Cerebellar nuclear complex (tissue), 1 donor: Measurements from ENCODE around the gene MAST4.
"Not testable (repeated sequence)": the region's sequence is repeated elsewhere in the genome, so short reads cannot be mapped to it uniquely, and the experiment has no call there.

Experiments
- DNase-seq, 2 experiments: peaks; one replicate each; lab custom pipeline; 2025; lab: John Stamatoyannopoulos, UW

The MAST4 gene

DNA sequence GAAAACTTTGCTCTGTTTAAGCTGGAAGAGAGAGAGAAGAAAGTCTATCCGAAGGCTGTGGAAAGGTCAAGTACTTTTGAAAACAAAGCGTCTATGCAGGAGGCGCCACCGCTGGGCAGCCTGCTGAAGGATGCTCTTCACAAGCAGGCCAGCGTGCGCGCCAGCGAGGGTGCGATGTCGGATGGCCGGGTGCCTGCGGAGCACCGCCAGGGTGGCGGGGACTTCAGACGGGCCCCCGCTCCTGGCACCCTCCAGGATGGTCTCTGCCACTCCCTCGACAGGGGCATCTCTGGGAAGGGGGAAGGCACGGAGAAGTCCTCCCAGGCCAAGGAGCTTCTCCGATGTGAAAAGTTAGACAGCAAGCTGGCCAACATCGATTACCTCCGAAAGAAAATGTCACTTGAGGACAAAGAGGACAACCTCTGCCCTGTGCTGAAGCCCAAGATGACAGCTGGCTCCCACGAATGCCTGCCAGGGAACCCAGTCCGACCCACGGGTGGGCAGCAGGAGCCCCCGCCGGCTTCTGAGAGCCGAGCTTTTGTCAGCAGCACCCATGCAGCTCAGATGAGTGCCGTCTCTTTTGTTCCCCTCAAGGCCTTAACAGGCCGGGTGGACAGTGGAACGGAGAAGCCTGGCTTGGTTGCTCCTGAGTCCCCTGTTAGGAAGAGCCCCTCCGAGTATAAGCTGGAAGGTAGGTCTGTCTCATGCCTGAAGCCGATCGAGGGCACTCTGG is 567.8 kb downstream of the MAST4 start:
- no peak for DNase-seq

DNA sequence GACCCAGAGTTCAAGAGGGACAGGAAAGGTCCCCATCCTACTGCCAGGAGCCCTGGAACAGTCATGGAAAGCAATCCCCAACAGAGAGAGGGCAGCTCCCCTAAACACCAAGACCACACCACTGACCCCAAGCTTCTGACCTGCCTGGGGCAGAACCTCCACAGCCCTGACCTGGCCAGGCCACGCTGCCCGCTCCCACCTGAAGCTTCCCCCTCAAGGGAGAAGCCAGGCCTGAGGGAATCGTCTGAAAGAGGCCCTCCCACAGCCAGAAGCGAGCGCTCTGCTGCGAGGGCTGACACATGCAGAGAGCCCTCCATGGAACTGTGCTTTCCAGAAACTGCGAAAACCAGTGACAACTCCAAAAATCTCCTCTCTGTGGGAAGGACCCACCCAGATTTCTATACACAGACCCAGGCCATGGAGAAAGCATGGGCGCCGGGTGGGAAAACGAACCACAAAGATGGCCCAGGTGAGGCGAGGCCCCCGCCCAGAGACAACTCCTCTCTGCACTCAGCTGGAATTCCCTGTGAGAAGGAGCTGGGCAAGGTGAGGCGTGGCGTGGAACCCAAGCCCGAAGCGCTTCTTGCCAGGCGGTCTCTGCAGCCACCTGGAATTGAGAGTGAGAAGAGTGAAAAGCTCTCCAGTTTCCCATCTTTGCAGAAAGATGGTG is 568.8 kb downstream of the MAST4 start:
- no peak for DNase-seq

DNA sequence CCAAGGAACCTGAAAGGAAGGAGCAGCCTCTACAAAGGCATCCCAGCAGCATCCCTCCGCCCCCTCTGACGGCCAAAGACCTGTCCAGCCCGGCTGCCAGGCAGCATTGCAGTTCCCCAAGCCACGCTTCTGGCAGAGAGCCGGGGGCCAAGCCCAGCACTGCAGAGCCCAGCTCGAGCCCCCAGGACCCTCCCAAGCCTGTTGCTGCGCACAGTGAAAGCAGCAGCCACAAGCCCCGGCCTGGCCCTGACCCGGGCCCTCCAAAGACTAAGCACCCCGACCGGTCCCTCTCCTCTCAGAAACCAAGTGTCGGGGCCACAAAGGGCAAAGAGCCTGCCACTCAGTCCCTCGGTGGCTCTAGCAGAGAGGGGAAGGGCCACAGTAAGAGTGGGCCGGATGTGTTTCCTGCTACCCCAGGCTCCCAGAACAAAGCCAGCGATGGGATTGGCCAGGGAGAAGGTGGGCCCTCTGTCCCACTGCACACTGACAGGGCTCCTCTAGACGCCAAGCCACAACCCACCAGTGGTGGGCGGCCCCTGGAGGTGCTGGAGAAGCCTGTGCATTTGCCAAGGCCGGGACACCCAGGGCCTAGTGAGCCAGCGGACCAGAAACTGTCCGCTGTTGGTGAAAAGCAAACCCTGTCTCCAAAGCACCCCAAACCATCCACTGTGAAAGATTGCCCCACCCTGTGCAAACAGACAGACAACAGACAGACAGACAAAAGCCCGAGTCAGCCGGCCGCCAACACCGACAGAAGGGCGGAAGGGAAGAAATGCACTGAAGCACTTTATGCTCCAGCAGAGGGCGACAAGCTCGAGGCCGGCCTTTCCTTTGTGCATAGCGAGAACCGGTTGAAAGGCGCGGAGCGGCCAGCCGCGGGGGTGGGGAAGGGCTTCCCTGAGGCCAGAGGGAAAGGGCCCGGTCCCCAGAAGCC is 569.6 kb downstream of the MAST4 start:
- no peak for DNase-seq

DNA sequence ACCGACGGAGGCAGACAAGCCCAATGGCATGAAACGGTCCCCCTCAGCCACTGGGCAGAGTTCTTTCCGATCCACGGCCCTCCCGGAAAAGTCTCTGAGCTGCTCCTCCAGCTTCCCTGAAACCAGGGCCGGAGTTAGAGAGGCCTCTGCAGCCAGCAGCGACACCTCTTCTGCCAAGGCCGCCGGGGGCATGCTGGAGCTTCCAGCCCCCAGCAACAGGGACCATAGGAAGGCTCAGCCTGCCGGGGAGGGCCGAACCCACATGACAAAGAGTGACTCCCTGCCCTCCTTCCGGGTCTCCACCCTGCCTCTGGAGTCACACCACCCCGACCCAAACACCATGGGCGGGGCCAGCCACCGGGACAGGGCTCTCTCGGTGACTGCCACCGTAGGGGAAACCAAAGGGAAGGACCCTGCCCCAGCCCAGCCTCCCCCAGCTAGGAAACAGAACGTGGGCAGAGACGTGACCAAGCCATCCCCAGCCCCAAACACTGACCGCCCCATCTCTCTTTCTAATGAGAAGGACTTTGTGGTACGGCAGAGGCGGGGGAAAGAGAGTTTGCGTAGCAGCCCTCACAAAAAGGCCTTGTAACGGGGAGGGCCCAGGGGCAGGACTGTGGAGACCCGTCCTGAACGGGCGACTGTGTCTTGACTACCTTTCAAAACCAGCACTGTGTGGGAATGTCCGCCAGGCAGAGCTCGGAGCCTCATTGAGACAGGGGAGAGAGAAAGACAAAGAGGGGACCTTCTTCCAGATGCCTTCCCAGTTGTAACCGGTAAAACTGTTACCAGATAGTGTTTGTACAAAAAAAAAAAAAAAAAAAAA is 570.5 kb downstream of the MAST4 start:
- no peak for DNase-seq

DNA sequence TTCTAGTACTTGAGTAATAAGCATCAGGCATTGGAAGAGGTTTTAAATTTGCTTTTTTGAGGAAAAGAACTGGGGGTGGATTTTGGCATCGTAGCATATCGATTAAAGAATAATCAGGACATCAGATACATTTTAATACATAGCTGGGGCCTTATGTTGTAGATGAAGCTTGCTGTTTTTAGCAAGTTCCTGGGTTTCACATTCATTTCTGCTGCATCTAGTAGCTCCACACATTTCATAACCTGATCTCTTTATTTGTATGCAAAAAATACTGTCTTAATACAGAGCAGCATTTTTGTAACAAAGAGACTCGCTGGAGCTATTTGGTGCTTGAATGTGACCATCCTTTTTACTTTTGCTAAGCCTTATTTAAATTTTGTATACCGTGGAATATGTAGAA is 571.9 kb downstream of the MAST4 start:
- DNase-seq: no peak

DNA sequence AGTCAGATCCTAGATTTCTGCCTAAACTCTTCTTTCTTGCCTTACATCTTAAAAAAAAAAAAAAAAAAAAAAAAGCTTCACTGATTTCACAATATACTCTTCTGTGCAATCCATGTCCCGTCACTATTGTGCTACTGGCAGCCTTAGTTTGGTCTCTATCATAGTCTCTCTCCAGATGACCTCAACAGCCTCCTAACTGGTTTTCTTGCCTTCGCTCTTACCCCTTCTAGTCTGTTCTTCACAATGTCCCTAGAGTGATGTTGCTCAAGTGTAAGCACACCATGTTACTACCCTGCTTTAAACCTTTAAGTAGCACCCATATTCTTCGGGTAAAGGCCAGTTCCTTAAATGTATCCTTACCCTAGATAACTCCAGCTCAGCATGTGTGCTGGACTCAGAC is 574.6 kb downstream of the MAST4 start:
- DNase-seq: no peak

DNA sequence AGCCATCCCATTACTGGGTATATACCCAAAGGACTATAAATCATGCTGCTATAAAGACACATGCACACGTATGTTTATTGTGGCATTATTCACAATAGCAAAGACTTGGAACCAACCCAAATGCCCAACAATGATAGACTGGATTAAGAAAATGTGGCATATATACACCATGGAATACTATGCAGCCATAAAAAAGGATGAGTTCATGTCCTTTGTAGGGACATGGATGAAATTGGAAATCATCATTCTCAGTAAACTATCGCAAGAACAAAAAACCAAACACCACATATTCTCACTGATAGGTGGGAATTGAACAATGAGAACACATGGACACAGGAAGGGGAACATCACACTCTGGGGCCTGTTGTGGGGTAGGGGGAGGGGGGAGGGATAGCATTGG is 577.2 kb downstream of the MAST4 start:
- not testable (repeated sequence) for DNase-seq

DNA sequence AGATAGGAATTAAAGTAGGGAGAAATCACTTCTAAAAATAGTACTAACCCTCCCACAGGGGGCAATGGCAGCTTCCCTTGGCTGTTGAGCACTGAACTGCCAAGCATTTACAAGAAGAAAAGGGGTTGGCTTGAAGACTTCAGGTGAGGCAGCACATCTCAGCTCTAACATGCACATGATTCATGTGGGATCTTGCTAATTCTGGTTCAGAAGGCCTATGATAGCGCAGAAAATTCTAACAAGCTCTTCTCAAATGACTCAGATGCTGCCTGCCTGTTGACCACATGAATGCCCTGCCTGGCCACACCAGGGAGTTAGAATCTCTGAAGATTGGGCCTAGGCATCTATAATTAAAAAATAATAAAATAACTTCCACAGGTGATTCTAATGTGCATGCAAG is 577.8 kb downstream of the MAST4 start:
- no peak for DNase-seq

DNA sequence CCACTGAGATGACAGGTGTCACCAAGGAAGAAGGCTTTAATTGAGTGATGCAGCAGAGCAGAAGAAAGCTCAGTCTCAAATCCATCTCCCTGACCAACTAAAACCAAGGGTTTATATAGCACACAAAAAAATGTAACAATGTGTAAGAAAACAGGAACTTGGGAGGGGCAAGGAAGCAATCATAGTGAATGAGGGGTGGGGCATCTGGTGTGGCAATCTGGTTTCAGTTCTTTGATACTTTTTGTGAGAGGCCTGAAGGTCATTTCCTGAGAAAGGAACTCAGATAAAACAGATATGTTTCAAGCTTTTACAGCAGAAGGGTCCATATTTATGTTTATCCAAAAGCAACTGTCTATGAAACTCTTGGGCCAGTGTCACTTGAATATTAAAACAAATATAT is 580.7 kb downstream of the MAST4 start:
- DNase-seq: no peak

DNA sequence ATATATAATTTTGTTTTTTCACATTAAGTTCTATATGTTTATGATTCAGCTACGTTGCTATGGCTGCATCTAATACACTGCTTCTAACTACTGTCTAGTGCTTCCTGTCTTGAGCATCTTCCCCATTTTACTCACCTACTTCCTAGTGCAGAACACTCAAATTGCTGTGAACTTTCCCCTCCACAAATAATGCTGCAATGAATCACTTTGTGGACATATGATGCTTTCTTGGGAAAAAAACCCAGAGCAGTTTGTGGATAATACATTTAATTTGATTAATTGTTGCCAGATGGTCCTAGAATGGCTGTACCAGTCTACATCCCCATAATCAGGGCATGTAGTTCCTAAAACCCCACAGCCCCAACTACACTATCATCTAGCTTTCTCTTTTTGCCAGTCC is 581.9 kb downstream of the MAST4 start:
- DNase-seq: no peak

DNA sequence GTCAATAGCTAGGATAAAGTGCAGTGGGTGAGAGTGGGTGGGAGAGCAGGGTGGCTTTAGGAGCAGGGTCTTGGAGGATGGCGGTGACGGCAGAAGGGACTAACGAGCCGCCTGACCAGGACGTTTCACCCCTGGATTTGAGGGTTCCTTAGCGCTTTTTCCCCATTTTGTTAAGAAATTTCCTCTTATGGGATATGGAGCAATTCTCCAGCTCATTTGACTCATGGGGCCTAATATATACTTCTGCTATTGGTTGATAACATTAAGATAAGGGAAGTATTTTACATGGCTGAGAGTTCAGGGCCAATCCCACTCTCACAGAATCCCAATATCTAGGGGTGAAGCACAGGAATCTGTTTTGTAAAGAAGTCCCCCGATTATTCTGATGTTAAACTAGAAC is 582.8 kb downstream of the MAST4 start:
- no peak for DNase-seq

DNA sequence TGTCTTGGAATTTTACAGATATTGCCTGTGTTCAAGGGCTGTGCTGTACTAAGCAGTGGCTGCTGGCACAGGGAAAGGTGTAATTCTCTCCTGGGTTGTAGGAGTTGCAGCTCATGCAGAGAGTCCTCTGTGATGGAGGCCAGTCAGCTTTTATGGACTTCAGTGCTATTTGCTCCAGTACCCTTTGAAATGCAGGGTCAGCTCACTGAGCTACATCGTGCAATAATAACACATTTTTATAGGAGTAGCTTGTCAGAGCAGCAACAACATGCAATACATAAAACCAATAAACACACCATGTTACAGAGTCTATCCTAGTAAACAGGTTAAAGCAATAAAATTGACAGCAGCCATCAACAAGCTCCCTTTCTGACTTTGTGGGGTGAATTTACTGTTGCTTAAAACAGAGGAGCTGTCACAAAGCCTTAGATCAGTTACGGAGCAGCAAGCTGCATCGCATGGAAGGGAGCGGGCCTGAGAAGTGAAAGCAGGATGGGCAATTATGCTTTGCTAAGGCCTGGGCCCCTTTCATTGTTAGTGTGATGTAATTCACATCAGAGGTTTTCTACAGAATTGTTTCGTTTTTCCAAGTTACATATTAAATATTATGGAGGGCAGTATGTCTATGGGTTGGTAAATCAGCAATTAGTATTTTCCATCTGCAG is 583.6 kb downstream of the MAST4 start:
- DNase-seq: no peak

DNA sequence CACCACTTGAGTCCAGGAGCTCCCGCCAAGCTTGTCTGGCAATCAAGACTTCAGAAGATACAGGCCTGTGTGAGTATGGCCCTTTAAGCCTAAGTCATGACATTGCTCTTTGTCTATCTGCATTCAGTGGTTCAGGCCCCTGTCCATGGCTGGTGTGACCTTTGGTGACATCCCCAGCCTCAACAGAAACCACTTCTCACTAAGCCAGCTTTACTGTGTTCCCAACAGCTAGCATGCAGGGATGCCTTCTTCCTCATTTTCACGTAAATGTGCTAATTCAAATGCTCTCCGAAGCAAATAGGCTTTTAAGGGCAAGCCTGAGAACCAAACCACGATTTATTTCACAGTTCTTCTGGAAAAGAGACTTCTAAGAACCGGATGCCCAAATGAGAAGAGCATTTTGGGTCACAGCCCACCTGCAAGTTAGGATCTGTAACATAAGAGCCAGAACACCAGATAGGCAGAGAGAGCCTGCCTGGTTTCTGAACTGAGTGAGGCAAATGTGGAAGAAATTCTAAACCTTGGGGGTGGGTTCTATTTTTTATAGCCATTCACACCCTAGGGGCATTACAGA is 585.5 kb downstream of the MAST4 start:
- DNase-seq: no peak

DNA sequence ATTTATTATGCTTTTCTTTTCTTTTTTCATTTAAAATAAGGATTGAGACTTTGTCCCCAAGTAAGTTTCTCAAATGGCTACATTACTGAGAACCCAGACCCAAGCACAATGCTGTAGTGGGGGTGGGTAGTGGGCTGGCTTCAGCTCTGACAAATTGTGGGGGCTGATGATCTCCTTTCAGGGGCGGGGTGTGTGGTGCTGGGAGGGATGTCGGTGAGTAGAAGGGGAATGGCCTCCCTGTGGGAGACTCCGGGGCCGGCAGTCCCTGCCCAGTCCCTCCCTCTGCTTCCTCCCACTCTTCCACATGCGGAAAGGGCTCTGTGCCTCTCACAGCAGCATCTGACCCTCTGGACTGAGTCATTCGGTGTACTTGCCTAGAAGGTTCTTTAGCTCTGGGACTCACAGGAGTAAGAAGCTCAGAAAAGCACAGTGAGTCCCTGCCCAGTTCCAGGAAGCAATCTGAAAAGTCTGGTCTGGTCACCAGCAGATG is 586.2 kb downstream of the MAST4 start:
- no peak for DNase-seq

DNA sequence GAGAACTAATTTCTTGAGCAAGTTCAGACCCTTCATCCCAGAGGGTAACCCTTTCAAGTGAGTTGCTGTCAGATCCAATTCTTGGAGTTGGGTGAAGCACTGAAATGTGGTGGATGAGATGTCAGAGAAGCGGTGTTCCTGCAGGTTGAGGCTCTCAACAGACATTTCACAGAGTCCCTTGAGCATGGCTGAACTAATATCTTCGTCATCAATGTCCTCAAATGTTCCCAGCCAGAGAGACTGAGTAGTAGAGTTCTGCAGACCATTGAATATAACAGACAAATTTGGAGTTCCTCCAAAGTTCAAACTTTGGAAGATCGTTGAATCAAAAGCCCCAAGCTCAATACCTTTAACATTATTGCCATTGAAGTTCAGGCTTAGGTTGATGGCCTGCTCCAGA is 587.7 kb downstream of the MAST4 start:
- no peak for DNase-seq

DNA sequence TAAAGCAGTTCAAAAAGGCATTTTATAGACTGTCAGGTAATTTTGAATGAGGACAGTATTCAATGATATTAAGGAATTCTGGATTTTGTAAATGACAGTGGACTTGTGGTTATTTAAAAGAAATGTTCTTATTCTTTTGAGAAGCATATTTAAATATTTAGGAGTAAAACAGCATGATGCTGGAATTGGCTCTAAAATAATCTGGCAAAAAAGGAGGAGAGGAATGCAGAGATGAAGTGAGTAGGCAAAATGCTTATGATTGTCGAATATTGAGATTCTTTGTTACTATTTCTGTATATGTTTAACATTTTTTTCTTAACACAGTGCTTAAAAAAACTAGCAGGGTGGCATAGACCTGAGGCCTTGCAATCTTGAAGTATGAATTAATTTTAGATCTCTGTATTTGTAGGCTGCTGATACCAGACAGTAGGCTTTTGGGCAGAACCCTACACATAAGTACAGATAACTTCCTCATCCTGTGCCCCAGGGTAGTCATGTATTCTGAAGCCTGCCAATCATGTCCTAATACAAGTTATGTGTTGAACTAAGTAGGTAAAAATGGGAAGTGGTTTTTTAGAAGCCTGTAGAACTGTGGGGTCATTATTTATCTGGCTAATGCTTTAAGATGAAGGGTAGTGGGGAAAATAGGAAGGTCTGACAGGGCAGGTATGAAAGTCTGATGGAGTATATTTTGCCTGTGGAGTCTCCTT is 591.0 kb downstream of the MAST4 start:
- DNase-seq: no peak

DNA sequence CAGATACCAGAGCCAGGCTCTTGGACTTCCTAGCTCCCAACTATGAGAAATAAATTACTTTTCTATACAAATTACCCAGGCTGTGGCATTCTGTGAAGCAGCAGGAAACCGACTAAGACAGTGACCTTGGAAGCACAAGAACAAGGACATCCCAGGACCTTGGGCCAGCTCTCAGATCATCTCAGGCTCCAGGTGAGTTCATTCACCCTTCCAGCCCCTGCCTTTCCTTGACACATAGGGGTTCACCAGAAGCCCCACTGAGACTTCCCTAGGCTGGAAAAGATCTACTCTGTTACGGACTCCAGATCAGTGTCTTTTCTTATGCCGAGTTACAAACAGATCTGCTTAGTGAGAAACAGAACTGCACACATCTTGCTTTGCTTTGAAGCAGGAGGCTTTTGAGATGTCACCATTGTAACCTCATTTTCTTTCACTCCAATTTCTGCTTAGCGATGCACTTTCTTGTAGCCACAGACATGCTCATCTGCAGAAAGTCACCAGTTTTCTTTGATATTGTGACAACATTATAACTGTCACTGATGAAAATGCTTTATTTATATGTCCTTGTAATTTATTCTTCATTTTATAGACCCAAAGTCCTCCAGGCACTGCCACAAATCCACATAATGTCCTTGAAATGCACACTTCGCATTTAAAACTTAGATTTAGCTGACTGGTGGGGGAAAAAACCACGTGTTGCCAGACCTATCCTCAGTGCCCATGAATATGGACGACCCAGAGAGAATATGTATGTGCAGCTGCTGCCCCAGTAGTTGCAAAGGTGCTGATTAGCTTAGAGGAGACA is 592.3 kb downstream of the MAST4 start:
- DNase-seq: no peak

DNA sequence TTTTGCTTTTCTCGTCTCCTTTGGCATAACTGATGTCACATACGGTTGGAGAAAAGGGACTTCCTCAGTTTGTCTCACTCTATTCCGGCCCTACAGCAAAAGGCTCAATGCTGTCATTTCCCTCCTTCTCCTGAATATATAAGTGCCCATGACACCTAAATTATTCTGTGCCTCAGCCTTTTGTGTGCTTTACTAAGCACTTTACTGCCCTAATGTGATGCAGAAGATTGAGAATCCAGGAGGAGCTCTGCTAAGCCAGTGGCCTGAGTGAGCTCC is 592.8 kb downstream of the MAST4 start:
- DNase-seq: no peak

DNA sequence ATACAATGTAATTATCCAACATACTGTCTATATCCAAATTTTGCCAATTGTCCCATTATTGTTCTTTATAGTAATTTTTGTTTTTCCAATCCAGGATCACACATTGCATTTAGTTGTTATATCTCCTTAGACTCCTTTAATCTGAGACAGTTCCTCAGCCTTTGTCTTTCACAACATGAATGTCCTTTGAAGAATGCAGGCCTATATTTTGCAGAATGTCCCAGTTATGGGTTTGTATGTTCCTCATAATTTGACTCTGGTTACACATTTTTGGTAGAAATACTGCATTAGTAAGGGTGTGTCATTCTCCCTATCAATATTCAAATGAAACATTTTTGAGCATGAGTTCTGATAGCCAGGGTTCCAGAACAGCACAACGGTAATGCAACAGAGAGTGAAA is 593.7 kb downstream of the MAST4 start:
- no peak for DNase-seq

DNA sequence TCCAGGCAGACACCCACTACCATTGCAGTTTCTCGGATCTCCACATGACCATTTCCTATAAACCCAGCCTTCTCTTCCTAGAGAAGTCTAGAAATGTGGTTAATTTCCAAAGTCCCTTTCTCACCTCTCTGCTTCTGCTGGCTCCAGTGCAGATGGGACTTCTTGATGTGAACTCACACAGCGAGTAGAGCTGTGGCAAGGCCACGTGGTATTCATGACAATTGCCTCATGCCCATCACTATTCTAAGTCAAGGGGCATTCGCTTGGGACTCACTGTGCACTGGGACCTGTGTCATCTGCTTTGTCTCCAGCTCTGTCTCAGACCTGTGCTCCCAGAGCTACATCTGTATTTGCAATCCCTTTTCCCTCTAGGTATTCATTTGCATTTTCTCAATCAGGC is 594.2 kb downstream of the MAST4 start:
- no peak for DNase-seq
